Right lobe of liver (tissue), 6 donors: ENCODE measurements around the gene ZBED2. TPM values are rescaled to one million over a fixed set of nuclear protein-coding genes. Genes with fewer than 3 reads are reported as not detected.
"Not testable (repeated sequence)": the region's sequence is repeated elsewhere in the genome, so short reads cannot be mapped to it uniquely, and the experiment has no call there.

Experiments used
- ATAC-seq, 4 donors: fragments of 200-7000 bp; cut with Tn5 transposase; one replicate each; pipeline ENCODE4 v1.9.1; 2020; ENCODE audit warnings: mild to moderate bottlenecking in 4 of 4, moderate library complexity in 4 of 4
- DNase-seq, 3 donors: peaks; one replicate each; pipeline ENCODE4 v3.0.0-alpha.2; 2020
- H3K27ac ChIP-seq, 3 donors: fragments of 200-600 bp; one replicate each; pipeline ENCODE4 v1.8.0; 2022
- H3K27me3 ChIP-seq, 2 donors: fragments of 200-600 bp; one replicate each; pipeline ENCODE4 v1.8.0; 2022
- H3K36me3 ChIP-seq, 4 donors: fragments of 200-600 bp; sonication (generic) in 1 of 4; one replicate each; pipeline versions ENCODE4 v1.5.1 to v1.8.0; 2017 to 2022; ENCODE audit warnings: control low read depth in 1 of 4
- H3K4me1 ChIP-seq, 4 donors: fragments of 200-600 bp; sonication (generic) in 1 of 4; one replicate each; pipeline versions ENCODE4 v1.5.1 to v1.8.0; 2017 to 2022; ENCODE audit warnings: control low read depth in 1 of 4
- H3K4me3 ChIP-seq, 3 donors: fragments of 200-600 bp; one replicate each; pipeline ENCODE4 v1.8.0; 2022
- H3K9me3 ChIP-seq, 4 donors: fragments of 200-600 bp; sonication (generic) in 1 of 4; one replicate each; pipeline versions ENCODE4 v1.5.1 to v1.8.0; 2017 to 2022; ENCODE audit warnings: control low read depth in 1 of 4
- CTCF ChIP-seq, 4 donors: fragments of 200-600 bp in 3 of 4; fragments of 450-650 bp in 1 of 4; IDR thresholded peaks; one replicate each; pipeline versions ENCODE4 v1.5.1 to v1.8.0; 2016 to 2022; ENCODE audit warnings: antibody characterized with exemption in 4 of 4, mild to moderate bottlenecking in 2 of 4
- POLR2A ChIP-seq: fragments of 450-650 bp; IDR thresholded peaks from one replicate; pipeline ENCODE4 v1.6.1; 2017; ENCODE audit warnings: antibody characterized with exemption, mild to moderate bottlenecking
- whole genome bisulfite sequencing: methylation state at CpG from one replicate; pipeline ENCODE4 v1.1.6; 2018; ENCODE audit warnings: low coverage, low lambda C conversion rate; ENCODE audit not compliant: insufficient coverage; ENCODE audit errors: missing lambda C conversion rate; 5-methylcytosine and 5-hydroxymethylcytosine counted together
- intact Hi-C, 2 donors: fragments of 100-400 bp; cut with DNase I; formaldehyde crosslinking; loops; one replicate each; pipeline versions ENCODE4 v1.11.2 to v1.14.1; 2022
- long read RNA-seq: library from polyadenylated mRNA; unstranded; transcript quantifications from one replicate; pipeline ENCODE4 v2.0.0, GENCODE V29; 2019
- total RNA-seq, 6 experiments: library from RNA; depleted of rRNA in 2 of 6; stranded (reverse); fragments of >200 nt in 2 of 6; fragmentation: NEBNext Ultra II Directional in 3 of 6; extraction: Animal tissue kit (Norgen Biotek cat#: 25700) in 3 of 6; gene quantifications; one replicate each; pipeline versions ENCODE4 v1.1.0 to v1.2.4, GENCODE V29; 2016 to 2023
- donor health status: DM: no; HTN: yes; CAD: no.
- donor health status: DM: no; HTN: no; CAD: no.
- donor health status: DM: no; HTN: no; CAD: no.
- donor health status: DM: no; HTN: yes; CAD: no.
- donor health status: DM: no; HTN: yes; CAD: no.

Gene ZBED2
- total RNA-seq: not detected
- long read RNA-seq: 0 reads

GRCh38 chr3:111595232-111595631, at the start of gene ZBED2:
Gene ZBED2 (minus strand): TSS chr3:111595346. CDS start chr3:111594201, 1,145 bp downstream.
- WGBS: 81% methylated on average over 2 of the region's 2 CpGs
- no peak for ATAC-seq
- H3K4me1 ChIP-seq: no peaks in the 10 kb centered on the region
- H3K27me3 ChIP-seq: no peaks in the 10 kb centered on the region
- no peak for DNase-seq
- intact Hi-C loops: no loop called here
- H3K27ac ChIP-seq: no peak within 1 kb of the TSS
- no peaks in the 10 kb centered on the region for H3K36me3 ChIP-seq
- TF ChIP-seq CTCF (IDR thresholded peaks at IDR 0.05) (no peak), POLR2A (no peak)
- no peaks in the 10 kb centered on the region for H3K9me3 ChIP-seq
- no peak within 1 kb of the TSS for H3K4me3 ChIP-seq

- Histone ChIP-seq H3K9me3 (no peaks in the 10 kb centered on the region), H3K27me3 (no peaks in the 10 kb centered on the region), H3K4me3 (no peak overlapping the region), H3K36me3 (no peaks in the 10 kb centered on the region), H3K4me1 (no peaks in the 10 kb centered on the region), H3K27ac (no peak overlapping the region)
- TF ChIP-seq POLR2A (no peak), CTCF (IDR thresholded peaks at IDR 0.05) (no peak)
- no peak for ATAC-seq
- no CpG with 5 or more reads among the region's 4 CpGs for WGBS
- intact Hi-C loops: no loop called here
- DNase-seq: no peak
Measured at GRCh38 chr3:111639316-111639715, 44.2 kb upstream of the ZBED2 start.

- no peak for DNase-seq
- 65% methylated on average over 4 of the region's 4 CpGs for WGBS
- no peaks in the 10 kb centered on the region for H3K27me3 ChIP-seq
- no peak overlapping the region for H3K27ac ChIP-seq
- no peak for ATAC-seq
- no peak overlapping the region for H3K4me3 ChIP-seq
- H3K4me1 ChIP-seq: no peaks in the 10 kb centered on the region
- TF ChIP-seq CTCF (IDR thresholded peaks at IDR 0.05): no peak
- TF ChIP-seq POLR2A: no peak
- no peaks in the 10 kb centered on the region for H3K36me3 ChIP-seq
- no peaks in the 10 kb centered on the region for H3K9me3 ChIP-seq
- intact Hi-C loops: no loop called here
Measured at GRCh38 chr3:111636366-111636885, 41.3 kb upstream of the ZBED2 start.

- 63% methylated on average over 2 of the region's 2 CpGs for WGBS
- ATAC-seq: peak in 1 of 4 donors; percentile 53
- no peak overlapping the region for H3K27ac ChIP-seq
Measured at GRCh38 chr3:111635403-111635802, 40.3 kb upstream of the ZBED2 start.

GRCh38 chr3:111630638-111631037, 35.5 kb upstream of the ZBED2 start:
- H3K4me1 ChIP-seq, intact Hi-C loops, H3K36me3 ChIP-seq, H3K4me3 ChIP-seq, DNase-seq, H3K27ac ChIP-seq, H3K27me3 ChIP-seq, ATAC-seq, H3K9me3 ChIP-seq: not testable (repeated sequence)

More at GRCh38 chr3:111635403-111635802, 40.3 kb upstream of the ZBED2 start:
- no peaks in the 10 kb centered on the region for H3K9me3 ChIP-seq
- no peaks in the 10 kb centered on the region for H3K36me3 ChIP-seq
- no peaks in the 10 kb centered on the region for H3K4me1 ChIP-seq
- intact Hi-C loops: no loop called here
- no peak overlapping the region for H3K4me3 ChIP-seq
- DNase-seq: no peak
- TF ChIP-seq POLR2A (no peak), CTCF (IDR thresholded peaks at IDR 0.05) (no peak)
- no peaks in the 10 kb centered on the region for H3K27me3 ChIP-seq

GRCh38 chr3:111629018-111629417, 33.9 kb upstream of the ZBED2 start:
- H3K4me3 ChIP-seq, H3K27me3 ChIP-seq, intact Hi-C loops, H3K4me1 ChIP-seq, ATAC-seq, H3K9me3 ChIP-seq, H3K27ac ChIP-seq, H3K36me3 ChIP-seq, DNase-seq: not testable (repeated sequence)
- WGBS: 82% methylated on average over 1 of the region's 1 CpG
